GM12878 (cell line): ENCODE results near the gene CACNA2D4. TPM values are rescaled to one million over a fixed set of nuclear protein-coding genes. Genes with fewer than 3 reads are reported as not detected.

Source experiments
- ATAC-seq: fragments of 200-7000 bp; cut with Tn5 transposase; 3 replicates; pipeline ENCODE4 v1.9.1; 2020; ENCODE audit warnings: mild to moderate bottlenecking, moderate library complexity
- BruUV-seq: library from RNA; stranded (reverse); fragments of 400-500 nt; replicated peaks from 2 replicates; lab custom pipeline; 2021; lab: Mats Ljungman, UMichigan
- CTCF ChIA-PET: fragments of 300-600 bp; sonication (Branson Sonifier 250); formaldehyde crosslinking; extraction: SDS; loops from one replicate; lab custom pipeline; 2021; ENCODE audit warnings: inconsistent platforms; lab: Yijun Ruan, JAX
- POLR2A ChIA-PET: fragments of 350-600 bp; formaldehyde crosslinking; extraction: SDS; loops from one replicate; lab custom pipeline; 2021; ENCODE audit warnings: inconsistent platforms; lab: Charles Lee
- RAD21 ChIA-PET: fragments of 300-600 bp; sonication (Branson Sonifier 250); formaldehyde crosslinking; loops from one replicate; lab custom pipeline; 2023; ENCODE audit warnings: antibody characterized with exemption; ENCODE audit not compliant: unreplicated experiment; lab: Charles Lee
- SMC1A ChIA-PET: fragments of 300-600 bp; sonication (Branson Sonifier 250); formaldehyde crosslinking; loops from one replicate; lab custom pipeline; 2023; ENCODE audit not compliant: unreplicated experiment, uncharacterized antibody; lab: Charles Lee
- DNase-seq: peaks from one replicate; pipeline ENCODE4 v3.0.0-alpha.2; 2011; ENCODE audit warnings: low read depth, low spot score
- FAIRE-seq: peaks from 3 replicates; lab custom pipeline; 2011; peaks lifted over from hg19 to GRCh38; lab: Jason Lieb, UNC
- H2AFZ ChIP-seq: 2 replicates; pipeline ENCODE4 v1.6.0; 2011; ENCODE audit warnings: low read depth, low read length, control low read depth; ENCODE audit not compliant: control insufficient read depth
- H3K27ac ChIP-seq: 2 replicates; pipeline ENCODE4 v1.5.1; 2011; ENCODE audit warnings: control low read depth; ENCODE audit not compliant: control insufficient read depth, insufficient read depth
- H3K27me3 ChIP-seq, 2 experiments: replicated peaks in 1 of 2; 2 replicates each; pipeline versions ENCODE4 v1.6.0 to v1.6.1; 2011; ENCODE audit warnings: low read length in 1 of 2; ENCODE audit not compliant: control insufficient read depth in 2 of 2, insufficient read depth in 2 of 2
- H3K36me3 ChIP-seq, 2 experiments: 2 replicates each; pipeline ENCODE4 v1.5.1; 2011; ENCODE audit warnings: low read length in 1 of 2; ENCODE audit not compliant: control insufficient read depth in 2 of 2, insufficient read depth in 2 of 2
- H3K4me1 ChIP-seq: 2 replicates; pipeline ENCODE4 v1.6.1; 2011; ENCODE audit warnings: mild to moderate bottlenecking, low read length, moderate library complexity, mixed read lengths; ENCODE audit not compliant: control insufficient read depth, insufficient read depth
- H3K4me2 ChIP-seq: 2 replicates; pipeline ENCODE4 v1.6.0; 2011; ENCODE audit warnings: control low read depth; ENCODE audit not compliant: control insufficient read depth, insufficient read depth
- H3K4me3 ChIP-seq: fragments of 200-600 bp; sonication (generic); 2 replicates; pipeline ENCODE4 v1.5.1; 2016
- H3K79me2 ChIP-seq: 2 replicates; pipeline ENCODE4 v1.6.0; 2011; ENCODE audit warnings: low read length; ENCODE audit not compliant: control insufficient read depth, insufficient read depth
- H3K9ac ChIP-seq: 2 replicates; pipeline ENCODE4 v1.8.0; 2011; ENCODE audit warnings: low read length, control low read depth, mixed read lengths; ENCODE audit not compliant: control insufficient read depth, insufficient read depth
- H3K9me3 ChIP-seq: replicated peaks from 3 replicates; pipeline ENCODE4 v1.5.1; 2011; ENCODE audit warnings: mild to moderate bottlenecking, low read length; ENCODE audit not compliant: control insufficient read depth, insufficient read depth
- H4K20me1 ChIP-seq: 2 replicates; pipeline ENCODE4 v1.6.0; 2011; ENCODE audit not compliant: control insufficient read depth, insufficient read depth
- CEBPB ChIP-seq, 2 experiments: fragments of 150-350 bp in 1 of 2; IDR thresholded peaks; 2 replicates each; pipeline ENCODE4 v1.6.1; 2012 to 2014; ENCODE audit warnings: low read depth in 2 of 2, low read length in 2 of 2, borderline replicate concordance in 1 of 2, inconsistent platforms in 1 of 2
- CHD2 ChIP-seq: IDR thresholded peaks from 2 replicates; pipeline ENCODE4 v1.6.1; 2011; ENCODE audit warnings: low read depth, low read length, improper control_type of control experiment, borderline replicate concordance
- EED ChIP-seq: sonication (generic); IDR thresholded peaks from 2 replicates; pipeline ENCODE4 v1.6.1; 2016; ENCODE audit warnings: antibody characterized with exemption, low read depth
- GABPA ChIP-seq: IDR thresholded peaks from 2 replicates; pipeline ENCODE4 v1.6.1; 2014; ENCODE audit warnings: antibody characterized with exemption, low read depth, mild to moderate bottlenecking, inconsistent platforms
- IKZF1 ChIP-seq: fragments of 450-650 bp; conservative IDR thresholded peaks from 2 replicates; pipeline ENCODE4 v1.6.1; 2017; ENCODE audit warnings: antibody characterized with exemption, mild to moderate bottlenecking
- IRF4 ChIP-seq: IDR thresholded peaks from 2 replicates; pipeline ENCODE4 v1.6.1; 2011; ENCODE audit warnings: low read depth, low read length
- KDM1A ChIP-seq: fragments of 200-600 bp; sonication (generic); IDR thresholded peaks from 2 replicates; pipeline ENCODE4 v1.6.1; 2016; ENCODE audit warnings: borderline replicate concordance
- NBN ChIP-seq: fragments of 450-650 bp; IDR thresholded peaks from 2 replicates; pipeline ENCODE4 v1.6.1; 2016
- NR2F1 ChIP-seq: fragments of 450-650 bp; conservative IDR thresholded peaks from 2 replicates; pipeline ENCODE4 v1.6.1; 2017; ENCODE audit warnings: mild to moderate bottlenecking
- NRF1 ChIP-seq: conservative IDR thresholded peaks from 2 replicates; pipeline ENCODE4 v1.6.1; 2011; ENCODE audit warnings: mild to moderate bottlenecking, low read depth, low read length, improper control_type of control experiment
- RELB ChIP-seq: fragments of 450-650 bp; IDR thresholded peaks from 2 replicates; pipeline ENCODE4 v1.6.1; 2017; ENCODE audit warnings: low read depth, mild to moderate bottlenecking, moderate library complexity
- SIN3A ChIP-seq: IDR thresholded peaks from 2 replicates; pipeline ENCODE4 v1.6.1; 2012; ENCODE audit warnings: low read depth, low read length, improper control_type of control experiment
- STAT1 ChIP-seq: fragments of 450-650 bp; conservative IDR thresholded peaks from 2 replicates; pipeline ENCODE4 v1.6.1; 2014; ENCODE audit warnings: antibody characterized with exemption, mild to moderate bottlenecking
- TCF7 ChIP-seq: IDR thresholded peaks from 2 replicates; pipeline ENCODE4 v1.6.1; 2014; ENCODE audit warnings: antibody characterized with exemption, borderline replicate concordance
- ZBTB11 ChIP-seq: fragments of 450-650 bp; formaldehyde crosslinking; IDR thresholded peaks from 2 replicates; pipeline ENCODE4 v1.5.0; 2022; ENCODE audit warnings: mild to moderate bottlenecking, missing genetic modification characterization
- ZNF384 ChIP-seq: IDR thresholded peaks from 2 replicates; pipeline ENCODE4 v1.6.1; 2012; ENCODE audit warnings: low read depth, mild to moderate bottlenecking, low read length, improper control_type of control experiment, borderline replicate concordance
- ZNF687 ChIP-seq: fragments of 450-650 bp; IDR thresholded peaks from 2 replicates; pipeline ENCODE4 v1.6.1; 2017; ENCODE audit warnings: mild to moderate bottlenecking, moderate library complexity
- WGBS: methylation state at CpG from one replicate; pipeline ENCODE4 v1.1.6; 2016; ENCODE audit warnings: low lambda C conversion rate; ENCODE audit not compliant: insufficient replicate concordance, insufficient coverage; ENCODE audit errors: missing lambda C conversion rate; 5-methylcytosine and 5-hydroxymethylcytosine counted together
- in situ Hi-C: fragments of 300-500 bp; cut with MboI; formaldehyde crosslinking; loops from 9 replicates; pipeline ENCODE4 v1.14.3; 2018; ENCODE audit warnings: mixed read lengths
- intact Hi-C: fragments of 100-400 bp; cut with micrococcal nuclease; formaldehyde crosslinking; loops from one replicate; pipeline ENCODE4 v1.14.2; 2022; ENCODE audit not compliant: unreplicated experiment
- polyA plus RNA-seq, 11 experiments: library from polyadenylated mRNA; depleted of rRNA in 4 of 11; unstranded in 6 of 11; stranded (reverse) in 5 of 11; fragments of >200 nt; fragmentation: Nextera tagmentation in 4 of 11; fragmentation: Illumina TruSeq in 1 of 11; extraction: Ambion mirVana in 4 of 11; extraction: Trizol in 1 of 11; gene quantifications; 1 replicate in 1 of 11; 2 replicates in 10 of 11; pipeline versions ENCODE4 v1.2.1 to v1.2.3, GENCODE V29; 2011 to 2016; ENCODE audit warnings: inconsistent platforms in 2 of 11, missing spikeins in 2 of 11, low read depth in 1 of 11
- total RNA-seq, 4 experiments: library from RNA; depleted of rRNA in 3 of 4; stranded (reverse); fragments of >200 nt in 3 of 4; fragmentation: Illumina TruSeq in 1 of 4; extraction: Trizol in 1 of 4; gene quantifications; 2 replicates each; pipeline versions ENCODE4 v1.2.1 to v1.2.3, GENCODE V29; 2013 to 2021

The CACNA2D4 gene
- total and polyA plus RNA-seq, 10 of the 15 experiments (the other 5 are each of a cell fraction or from before 2014, with no cell fraction given): 0.03 to 1.0 (median 0.65) TPM

GRCh38 chr12:1948883-1949282 is 30.4 kb upstream of the CACNA2D4 start:
- Histone ChIP-seq H3K4me3 (no peak overlapping the region), H4K20me1 (no peaks in the 10 kb centered on the region), H3K9me3 (no peaks in the 10 kb centered on the region), H3K27ac (no peak overlapping the region), H3K4me1 (no peaks in the 10 kb centered on the region), H3K27me3 (no peaks in the 10 kb centered on the region), H3K79me2 (no peaks in the 10 kb centered on the region), H3K9ac (no peak overlapping the region), H3K36me3 (peaks cover 10 to 18% of the 10 kb centered on the region in 2 experiments), H2AFZ (no peak overlapping the region), H3K4me2 (no peak overlapping the region)
- BruUV-seq: no TSS peak
- FAIRE-seq: no peak
- in situ Hi-C loops (no loop called here), intact Hi-C loops (no loop called here)
- ChIA-PET CTCF (interaction anchor here (1.0 to 3.1 kb wide), 4 partner anchors 9 to 634 kb away, joined by 4 to 20 read pairs (median 4); no protein-coding TSS in a partner anchor), POLR2A (no interaction called here), SMC1A (interaction anchor here (0.7 to 1.3 kb wide), 4 partner anchors 9 to 158 kb away, joined by 3 to 8 read pairs (median 4); no protein-coding TSS in a partner anchor), RAD21 (interaction anchor here (1.2 kb wide), 1 partner anchor 9 kb away, joined by 4 read pairs; no protein-coding TSS in a partner anchor)
- no peak for ATAC-seq
- DNase-seq: no peak
- WGBS: 94% methylated on average over 10 of the region's 11 CpGs
- TF ChIP-seq ZNF384: no peak
- no peak for TF ChIP-seq KDM1A
- TF ChIP-seq EED: no peak
- TF ChIP-seq CHD2: no peak
- TF ChIP-seq NBN: no peak
- no peak for TF ChIP-seq ZBTB11 (CRISPR knock-in tag)
- no peak for TF ChIP-seq RELB
- TF ChIP-seq NRF1: no peak
- no peak for TF ChIP-seq TCF7
- TF ChIP-seq IRF4: no peak
- no peak for TF ChIP-seq GABPA
- no peak for TF ChIP-seq SIN3A
- TF ChIP-seq IKZF1: no peak
- no peak for TF ChIP-seq CEBPB (IDR thresholded peaks at IDR 0.05; ENCODE audit: borderline replicate concordance in 1 of 2, low read depth in 2 of 2, low read length in 2 of 2)
- no peak for TF ChIP-seq ZNF687
- no peak for TF ChIP-seq NR2F1
- no peak for TF ChIP-seq STAT1
